ENCODE measurements around the gene HMGA1.

HMGA1 gene

GRCh38 chr6:34236443-34237315 is at the start of gene HMGA1:
HMGA1 (plus strand) TSS chr6:34236873; CDS start chr6:34240781, 3,908 bp downstream.
- TF ChIP-seq CTCF (conservative IDR thresholded peaks at IDR 0.05) (no peak), ZFX (IDR thresholded peaks at IDR 0.05) (no peak)
- peak within 1 kb of the TSS; percentile 97 for H3K27ac ChIP-seq

- no peak for TF ChIP-seq CTCF (conservative IDR thresholded peaks at IDR 0.05)
- no peak for TF ChIP-seq ZFX (IDR thresholded peaks at IDR 0.05)
Observed at GRCh38 chr6:34189806-34190503, 46.7 kb upstream of the HMGA1 start.

GRCh38 chr6:34190504-34191122 is 46.1 kb upstream of the HMGA1 start:
- no peak for TF ChIP-seq CTCF (conservative IDR thresholded peaks at IDR 0.05)
- no peak for TF ChIP-seq ZFX (IDR thresholded peaks at IDR 0.05)
- H3K27ac ChIP-seq = no peak overlapping the region

More at GRCh38 chr6:34189806-34190503, 46.7 kb upstream of the HMGA1 start:
- no peak overlapping the region for H3K27ac ChIP-seq

- TF ChIP-seq CTCF (conservative IDR thresholded peaks at IDR 0.05) = no peak; the same call in 1 of the 2 replicates
- TF ChIP-seq ZFX (IDR thresholded peaks at IDR 0.05) = no peak
- no peak overlapping the region for H3K27ac ChIP-seq
Observed at GRCh38 chr6:34194772-34195171, 41.9 kb upstream of the HMGA1 start.

- TF ChIP-seq ZFX (IDR thresholded peaks at IDR 0.05) (no peak), CTCF (conservative IDR thresholded peaks at IDR 0.05) (no peak)
- H3K27ac ChIP-seq = no peak overlapping the region; the same call in 1 of the 2 replicates
Observed at GRCh38 chr6:34195726-34196115, 41.0 kb upstream of the HMGA1 start.

GRCh38 chr6:34196116-34196832 is 40.4 kb upstream of the HMGA1 start:
- H3K27ac ChIP-seq = peak overlapping the region; percentile 14
- TF ChIP-seq CTCF (conservative IDR thresholded peaks at IDR 0.05) (peak; percentile 98), ZFX (IDR thresholded peaks at IDR 0.05) (no peak)

All from C4-2B (cell line).